Measurements from ENCODE around the gene PGAP6. TPM values are rescaled to one million over a fixed set of nuclear protein-coding genes. Genes with fewer than 3 reads are reported as not detected.

PGAP6 gene
- total and polyA plus RNA-seq, 2 of the 4 experiments (the other 2 are of a cell fraction), result 49.1 to 124 TPM

GRCh38 chr16:354291-354881 lies 27.4 kb downstream of the PGAP6 start:
- no peak overlapping the region for H3K9ac ChIP-seq (ENCODE audit: low read depth, low read length)
- TF ChIP-seq BHLHE40 (IDR thresholded peaks at IDR 0.05; ENCODE audit: low read depth, low read length), result no peak
- TF ChIP-seq CHD1 (IDR thresholded peaks at IDR 0.05; ENCODE audit: low read depth, low read length), result no peak
- TF ChIP-seq MAFK (IDR thresholded peaks at IDR 0.05; ENCODE audit: low read depth, low read length), result no peak
- in situ Hi-C loops (cut with MboI; ENCODE audit: low sequenced_read_pairs), result no loop called here

More at GRCh38 chr16:354291-354881, 27.4 kb downstream of the PGAP6 start:
- H3K9me3 ChIP-seq (ENCODE audit: control insufficient read depth, insufficient read depth, low read length), result no peaks in the 10 kb centered on the region
- H2BK15ac ChIP-seq (ENCODE audit: low read depth, low read length), result no peak overlapping the region
- peaks cover 21 to 25% of the 10 kb centered on the region in 2 experiments for H3K79me1 ChIP-seq (ENCODE audit: low read depth in 1 of 2, low read length in 2 of 2)
- H3K27me3 ChIP-seq (ENCODE audit: control insufficient read depth, insufficient read depth, low read length), result no peaks in the 10 kb centered on the region
- no peak overlapping the region for H3K4ac ChIP-seq (ENCODE audit: low read depth, low read length)
- ATAC-seq (ENCODE audit: low read depth), result no peak
- dilution Hi-C loops (cut with HindIII; ENCODE audit: low sequenced_read_pairs, unreplicated experiment) (no loop called here), intact Hi-C loops (cut with micrococcal nuclease) (no loop called here)
- H3K27ac ChIP-seq (ENCODE audit: insufficient read depth, low read length), result no peak overlapping the region
- no peak overlapping the region for H2BK20ac ChIP-seq (ENCODE audit: low read depth, low read length)
- no peak overlapping the region for H4K5ac ChIP-seq (ENCODE audit: low read depth, low read length)
- H2AK5ac ChIP-seq (ENCODE audit: low read depth, low read length), result no peak overlapping the region
- H3K4me3 ChIP-seq (ENCODE audit: insufficient read depth, low read depth, low read length), result no peak overlapping the region
- H4K8ac ChIP-seq (ENCODE audit: low read depth in 2 of 2, low read length in 2 of 2), result no peak overlapping the region
- no peak for DNase-seq
- H4K20me1 ChIP-seq (ENCODE audit: insufficient read depth, low read length), result peaks cover 10% of the 10 kb centered on the region; the same call in 1 of the 2 replicates
- no peak overlapping the region for H3K23ac ChIP-seq (ENCODE audit: low read depth, low read length)
- H3K18ac ChIP-seq (ENCODE audit: low read depth, low read length), result no peak overlapping the region
- H2AK9ac ChIP-seq (replicated peaks; ENCODE audit: low read depth, low read length, poor library complexity), result peak overlapping the region; percentile 48
- H3K4me2 ChIP-seq (ENCODE audit: low read depth, low read length), result no peak overlapping the region
- no peak overlapping the region for H2BK120ac ChIP-seq (ENCODE audit: low read depth, low read length)
- peaks cover 3% of the 10 kb centered on the region; the same call in 1 of the 2 replicates for H3K4me1 ChIP-seq (ENCODE audit: control insufficient read depth, insufficient read depth, low read length)
- peaks cover 4% of the 10 kb centered on the region for H3K9me1 ChIP-seq (ENCODE audit: insufficient read depth, low read length)
- 100% methylated on average over 2 of the region's 12 CpGs; no CpG with 5 or more reads in 1 of the 2 experiments for WGBS, 2 experiments (ENCODE audit: extremely low coverage in 2 of 2, insufficient read length in 1 of 2)
- peaks cover 3% of the 10 kb centered on the region; the same call in 1 of the 2 replicates for H3K36me3 ChIP-seq (ENCODE audit: control insufficient read depth, insufficient read depth, low read length)
- no peak overlapping the region for H3K56ac ChIP-seq (ENCODE audit: extremely low read depth, insufficient read depth, low read length)
- ChIA-PET CTCF (no interaction called here), POLR2A (ENCODE audit: unreplicated experiment) (no interaction called here)
- no peak overlapping the region for H2AFZ ChIP-seq (replicated peaks; ENCODE audit: low read length, poor library complexity)
- H4K91ac ChIP-seq (ENCODE audit: insufficient read depth, low read depth, low read length), result no peak overlapping the region
- no TSS peak for BruUV-seq (replicated peaks)
- H3K14ac ChIP-seq (replicated peaks; ENCODE audit: low read depth, low read length), result no peak overlapping the region
- H2BK5ac ChIP-seq (ENCODE audit: low read depth, low read length, poor library complexity, severe bottlenecking), result no peak overlapping the region
